H7 (cell line): ENCODE results near the gene ANKRD34A. TPM values are rescaled to one million over a fixed set of nuclear protein-coding genes. Genes with fewer than 3 reads are reported as not detected.

ENCODE experiments used
- DNase-seq: peaks from one replicate; pipeline ENCODE4 v3.0.0; 2012
- H3K27me3 ChIP-seq: 2 replicates; pipeline ENCODE4 v1.6.0; 2011; ENCODE audit warnings: mild to moderate bottlenecking, low read length; ENCODE audit not compliant: control insufficient read depth, insufficient read depth
- H3K36me3 ChIP-seq: replicated peaks from 2 replicates; pipeline ENCODE4 v1.5.1; 2011; ENCODE audit warnings: low read length; ENCODE audit not compliant: control insufficient read depth, insufficient read depth
- H3K4me3 ChIP-seq: 2 replicates; pipeline ENCODE4 v1.5.1; 2011; ENCODE audit warnings: low read depth, mild to moderate bottlenecking, control low read depth, low read length, moderate library complexity; ENCODE audit not compliant: insufficient read depth
- total RNA-seq: library from RNA; depleted of rRNA; stranded (reverse); fragments of >200 nt; shearing (Covaris generic); gene quantifications from 2 replicates; pipeline ENCODE4 v1.2.3, GENCODE V29; 2014; rRNA removed

ANKRD34A gene
- 0.52 and 0.62 TPM in 2 replicates for total RNA-seq

- peak; percentile 89 for DNase-seq
- H3K36me3 ChIP-seq = no peaks in the 10 kb centered on the region
- H3K4me3 ChIP-seq = peak within 1 kb of the TSS; percentile 71
- peaks cover 47% of the 10 kb centered on the region for H3K27me3 ChIP-seq
Measured at GRCh38 chr1:145964328-145965118, at the start of gene ANKRD34A, which contains the start of gene POLR3GL. ANKRD34A (minus strand) TSS chr1:145964575; CDS start chr1:145961759, 2,816 bp downstream. POLR3GL (plus strand) TSS chr1:145964690; CDS start chr1:145974866, 10,176 bp downstream.

GRCh38 chr1:146013559-146013922, 49.2 kb upstream of the ANKRD34A start:
- Histone ChIP-seq H3K36me3 (no peaks in the 10 kb centered on the region), H3K4me3 (no peak overlapping the region), H3K27me3 (peaks cover 16% of the 10 kb centered on the region)
- DNase-seq = no peak

GRCh38 chr1:146012703-146013558, 48.6 kb upstream of the ANKRD34A start:
- Histone ChIP-seq H3K27me3 (peaks cover 10% of the 10 kb centered on the region; the same call in 1 of the 2 replicates), H3K36me3 (no peaks in the 10 kb centered on the region), H3K4me3 (no peak overlapping the region)
- peak; percentile 59 for DNase-seq

GRCh38 chr1:146010126-146010738, 45.9 kb upstream of the ANKRD34A start:
- Histone ChIP-seq H3K27me3 (no peaks in the 10 kb centered on the region), H3K4me3 (no peak overlapping the region), H3K36me3 (no peaks in the 10 kb centered on the region)
- no peak for DNase-seq

- Histone ChIP-seq H3K36me3 (no peaks in the 10 kb centered on the region), H3K27me3 (no peaks in the 10 kb centered on the region), H3K4me3 (no peak overlapping the region)
- no peak for DNase-seq
Measured at GRCh38 chr1:146007489-146008133, 43.2 kb upstream of the ANKRD34A start.

GRCh38 chr1:146001709-146002108, 37.3 kb upstream of the ANKRD34A start:
- Histone ChIP-seq H3K4me3 (no peak overlapping the region), H3K36me3 (no peaks in the 10 kb centered on the region), H3K27me3 (no peaks in the 10 kb centered on the region; the same call in 1 of the 2 replicates)
- DNase-seq = no peak

- Histone ChIP-seq H3K27me3 (peaks cover 2% of the 10 kb centered on the region; the same call in 1 of the 2 replicates), H3K4me3 (no peak overlapping the region), H3K36me3 (peaks cover 4% of the 10 kb centered on the region)
- DNase-seq = no peak
Measured at GRCh38 chr1:145999321-146000024, 35.1 kb upstream of the ANKRD34A start.

GRCh38 chr1:145997718-145998023, 33.3 kb upstream of the ANKRD34A start:
- peaks cover 20% of the 10 kb centered on the region for H3K36me3 ChIP-seq
- no peak for DNase-seq
- H3K4me3 ChIP-seq = no peak overlapping the region
- H3K27me3 ChIP-seq = peaks cover 2% of the 10 kb centered on the region; the same call in 1 of the 2 replicates

GRCh38 chr1:145997016-145997717, 32.8 kb upstream of the ANKRD34A start:
- peak; percentile 35 for DNase-seq
- H3K4me3 ChIP-seq = peak overlapping the region; percentile 61
- peaks cover 22% of the 10 kb centered on the region for H3K36me3 ChIP-seq

GRCh38 chr1:145996433-145997015, 32.1 kb upstream of the ANKRD34A start, which contains the start of gene TXNIP:
TXNIP (minus strand) TSS chr1:145996579; CDS start chr1:145996266, 313 bp downstream.
- DNase-seq = peak; percentile 97
- Histone ChIP-seq H3K36me3 (peaks cover 22% of the 10 kb centered on the region), H3K27me3 (peaks cover 2% of the 10 kb centered on the region; the same call in 1 of the 2 replicates), H3K4me3 (peak within 1 kb of the TSS; percentile 63)

More at GRCh38 chr1:145997016-145997717, 32.8 kb upstream of the ANKRD34A start:
- H3K27me3 ChIP-seq = peaks cover 2% of the 10 kb centered on the region; the same call in 1 of the 2 replicates

GRCh38 chr1:145995964-145996432, 31.6 kb upstream of the ANKRD34A start:
- peaks cover 2% of the 10 kb centered on the region; the same call in 1 of the 2 replicates for H3K27me3 ChIP-seq
- H3K36me3 ChIP-seq = peaks cover 22% of the 10 kb centered on the region
- H3K4me3 ChIP-seq = peak overlapping the region; percentile 63
- DNase-seq = no peak

GRCh38 chr1:145995148-145995881, 30.9 kb upstream of the ANKRD34A start:
- H3K36me3 ChIP-seq = peaks cover 22% of the 10 kb centered on the region
- DNase-seq = no peak
- peak overlapping the region; percentile 63 for H3K4me3 ChIP-seq
- peaks cover 2% of the 10 kb centered on the region; the same call in 1 of the 2 replicates for H3K27me3 ChIP-seq
